Smooth muscle cell (in vitro differentiated cells): ENCODE data around the gene ZNF862. TPM values are rescaled to one million over a fixed set of nuclear protein-coding genes. Genes with fewer than 3 reads are reported as not detected.

Experiments
- DNase-seq: peaks from one replicate; lab custom pipeline; 2025; ENCODE audit not compliant: unreplicated experiment; lab: John Stamatoyannopoulos, UW
- H2AFZ ChIP-seq: fragments of 200-600 bp; sonication (generic); 2 replicates; pipeline ENCODE4 v1.6.0; 2016; ENCODE audit warnings: antibody characterized with exemption, low read depth, mild to moderate bottlenecking
- H3F3A ChIP-seq: fragments of 200-600 bp; sonication (generic); 2 replicates; pipeline ENCODE4 v1.6.0; 2017; ENCODE audit warnings: antibody characterized with exemption, low read depth
- H3K27ac ChIP-seq: fragments of 200-600 bp; sonication (generic); 2 replicates; pipeline ENCODE4 v1.5.1; 2016; ENCODE audit warnings: low read depth, mild to moderate bottlenecking
- H3K27me3 ChIP-seq: fragments of 200-600 bp; sonication (generic); 2 replicates; pipeline ENCODE4 v1.6.1; 2016; ENCODE audit warnings: low read depth, mild to moderate bottlenecking
- H3K36me3 ChIP-seq: fragments of 200-600 bp; sonication (generic); 2 replicates; pipeline ENCODE4 v1.5.1; 2016; ENCODE audit warnings: low read depth
- H3K4me1 ChIP-seq: fragments of 200-600 bp; sonication (generic); 2 replicates; pipeline ENCODE4 v1.5.1; 2016; ENCODE audit warnings: low read depth
- H3K4me2 ChIP-seq: fragments of 200-600 bp; sonication (generic); 2 replicates; pipeline ENCODE4 v1.6.0; 2016; ENCODE audit warnings: mild to moderate bottlenecking
- H3K4me3 ChIP-seq: fragments of 200-600 bp; sonication (generic); 2 replicates; pipeline ENCODE4 v1.5.1; 2016; ENCODE audit warnings: mild to moderate bottlenecking
- H3K79me2 ChIP-seq: fragments of 200-600 bp; sonication (generic); 2 replicates; pipeline ENCODE4 v1.6.0; 2016; ENCODE audit warnings: low read depth, mild to moderate bottlenecking
- H3K9ac ChIP-seq: fragments of 200-600 bp; sonication (generic); 2 replicates; pipeline ENCODE4 v1.6.0; 2016; ENCODE audit warnings: low read depth
- H3K9me3 ChIP-seq: fragments of 200-600 bp; sonication (generic); replicated peaks from 2 replicates; pipeline ENCODE4 v1.5.1; 2016; ENCODE audit warnings: low read depth
- H4K20me1 ChIP-seq: fragments of 200-600 bp; sonication (generic); 2 replicates; pipeline ENCODE4 v1.6.0; 2016; ENCODE audit warnings: low read depth
- CTCF ChIP-seq: fragments of 200-600 bp; sonication (generic); IDR thresholded peaks from 2 replicates; pipeline ENCODE4 v1.5.1; 2017; ENCODE audit warnings: borderline replicate concordance, mild to moderate bottlenecking, antibody characterized with exemption; ENCODE audit not compliant: insufficient read depth, poor library complexity, severe bottlenecking
- WGBS: methylation state at CpG from one replicate; pipeline ENCODE4 v1.1.7; 2016; ENCODE audit warnings: low lambda C conversion rate; 5-methylcytosine and 5-hydroxymethylcytosine counted together
- polyA plus RNA-seq: library from polyadenylated mRNA; unstranded; fragments of >200 nt; fragmentation: Nextera tagmentation; extraction: Ambion mirVana; gene quantifications from 2 replicates; pipeline ENCODE4 v1.2.1, GENCODE V29; 2016
- total RNA-seq: library from RNA; depleted of rRNA; stranded (reverse); fragments of >200 nt; gene quantifications from 2 replicates; pipeline ENCODE4 v1.2.3, GENCODE V29; 2014

The ZNF862 gene
- total and polyA plus RNA-seq, 2 experiments from 2014 or later: 5.4 to 10.2 TPM

- Histone ChIP-seq H3K4me1 (no peaks in the 10 kb centered on the region), H3K9me3 (no peaks in the 10 kb centered on the region), H3K27me3 (no peaks in the 10 kb centered on the region), H3K4me2 (no peak overlapping the region), H3K9ac (no peak overlapping the region), H4K20me1 (peaks cover 5% of the 10 kb centered on the region), H3K79me2 (no peaks in the 10 kb centered on the region), H3K4me3 (no peak overlapping the region), H3K36me3 (no peaks in the 10 kb centered on the region), H3F3A (no peaks in the 10 kb centered on the region), H3K27ac (no peak overlapping the region), H2AFZ (no peak overlapping the region)
- TF ChIP-seq CTCF: no peak
- no peak for DNase-seq
- 96% methylated on average over 3 of the region's 3 CpGs for WGBS
These were observed 8.4 kb downstream of the ZNF862 start for GRCh38 chr7:149846436-149847046.

- Histone ChIP-seq H4K20me1 (no peaks in the 10 kb centered on the region), H3K4me3 (no peak overlapping the region), H3K79me2 (no peaks in the 10 kb centered on the region), H3K4me1 (peaks cover under 1% of the 10 kb centered on the region), H3K9ac (no peak overlapping the region), H3K27me3 (no peaks in the 10 kb centered on the region), H3K4me2 (no peak overlapping the region), H3F3A (no peaks in the 10 kb centered on the region), H3K36me3 (no peaks in the 10 kb centered on the region), H2AFZ (no peak overlapping the region), H3K27ac (no peak overlapping the region), H3K9me3 (no peaks in the 10 kb centered on the region)
- DNase-seq: no peak
- WGBS: 79% methylated on average over 6 of the region's 6 CpGs
- TF ChIP-seq CTCF: no peak
These were observed 11.0 kb downstream of the ZNF862 start for GRCh38 chr7:149849174-149849573.

- no peak for TF ChIP-seq CTCF
- Histone ChIP-seq H3F3A (no peaks in the 10 kb centered on the region), H2AFZ (no peak overlapping the region), H3K36me3 (no peaks in the 10 kb centered on the region), H3K27me3 (no peaks in the 10 kb centered on the region), H3K4me2 (no peak overlapping the region), H3K9ac (no peak overlapping the region), H3K27ac (no peak overlapping the region), H3K4me3 (no peak overlapping the region), H3K79me2 (no peaks in the 10 kb centered on the region), H3K9me3 (no peaks in the 10 kb centered on the region), H3K4me1 (peaks cover 10% of the 10 kb centered on the region), H4K20me1 (no peaks in the 10 kb centered on the region)
- no peak for DNase-seq
- WGBS: 84% methylated on average over 16 of the region's 16 CpGs
These were observed 11.9 kb downstream of the ZNF862 start for GRCh38 chr7:149850007-149850594.

- no peak for DNase-seq
- Histone ChIP-seq H3K36me3 (no peaks in the 10 kb centered on the region), H3K27me3 (no peaks in the 10 kb centered on the region), H3K4me3 (no peak overlapping the region), H3K9ac (no peak overlapping the region), H4K20me1 (no peaks in the 10 kb centered on the region), H3K9me3 (no peaks in the 10 kb centered on the region), H2AFZ (no peak overlapping the region), H3K4me2 (no peak overlapping the region), H3F3A (no peaks in the 10 kb centered on the region), H3K4me1 (peaks cover 16% of the 10 kb centered on the region), H3K27ac (no peak overlapping the region), H3K79me2 (no peaks in the 10 kb centered on the region)
- 68% methylated on average over 4 of the region's 4 CpGs for WGBS
- TF ChIP-seq CTCF: no peak
These were observed 12.5 kb downstream of the ZNF862 start for GRCh38 chr7:149850716-149851115.
